A673 (cell line): ENCODE data around the gene GPER1.

Experiments
- EZH2 ChIP-seq: fragments of 200-600 bp; sonication (generic); IDR thresholded peaks from 2 replicates; pipeline ENCODE4 v1.6.1; 2017; ENCODE audit warnings: borderline replicate concordance, low read depth, mild to moderate bottlenecking, mixed read lengths, antibody characterized with exemption, low read length; ENCODE audit not compliant: poor library complexity, severe bottlenecking
- TF ChIP-seq, protein P1 (sequence below): fragments of 300-800, 200-600 bp; sonication (generic); conservative IDR thresholded peaks from 2 replicates; pipeline ENCODE4 v1.5.1; 2017; ENCODE audit warnings: low read depth, mild to moderate bottlenecking, antibody characterized with exemption, low read length, moderate library complexity, mixed read lengths

DNA sequence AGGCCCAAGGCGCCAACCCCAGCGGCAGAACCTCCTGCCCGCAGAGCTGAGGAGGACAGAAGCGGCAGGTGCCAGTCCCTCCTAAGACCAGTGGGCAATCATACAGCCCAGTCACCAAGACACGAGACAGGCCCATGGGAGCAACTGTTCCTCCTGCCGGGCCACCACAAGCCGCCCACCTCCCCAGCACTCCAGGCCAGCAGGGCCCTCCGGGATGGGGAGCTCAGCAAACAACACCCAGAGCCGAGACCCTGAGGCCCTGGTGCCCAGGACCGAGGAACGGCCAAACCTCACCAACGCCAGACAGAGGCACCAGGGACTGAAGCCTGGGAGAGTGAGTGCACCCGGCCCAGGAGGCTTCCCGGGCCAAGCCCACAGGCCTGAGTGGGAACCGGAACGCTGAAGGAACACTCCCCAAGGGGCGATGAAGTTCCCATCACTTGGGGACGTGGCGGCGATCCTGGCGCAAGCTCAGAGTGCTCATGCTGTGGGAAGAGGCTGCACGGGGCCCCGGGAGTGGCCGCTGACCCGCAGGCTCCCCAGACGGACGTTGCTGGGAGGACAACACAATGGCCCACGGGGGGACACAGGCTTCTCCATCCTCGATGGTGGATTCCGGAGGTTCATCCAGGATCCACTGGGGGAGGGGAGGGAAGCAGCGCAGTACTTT, 35.1 kb downstream of the GPER1 start:
- TF ChIP-seq, protein P1, sequence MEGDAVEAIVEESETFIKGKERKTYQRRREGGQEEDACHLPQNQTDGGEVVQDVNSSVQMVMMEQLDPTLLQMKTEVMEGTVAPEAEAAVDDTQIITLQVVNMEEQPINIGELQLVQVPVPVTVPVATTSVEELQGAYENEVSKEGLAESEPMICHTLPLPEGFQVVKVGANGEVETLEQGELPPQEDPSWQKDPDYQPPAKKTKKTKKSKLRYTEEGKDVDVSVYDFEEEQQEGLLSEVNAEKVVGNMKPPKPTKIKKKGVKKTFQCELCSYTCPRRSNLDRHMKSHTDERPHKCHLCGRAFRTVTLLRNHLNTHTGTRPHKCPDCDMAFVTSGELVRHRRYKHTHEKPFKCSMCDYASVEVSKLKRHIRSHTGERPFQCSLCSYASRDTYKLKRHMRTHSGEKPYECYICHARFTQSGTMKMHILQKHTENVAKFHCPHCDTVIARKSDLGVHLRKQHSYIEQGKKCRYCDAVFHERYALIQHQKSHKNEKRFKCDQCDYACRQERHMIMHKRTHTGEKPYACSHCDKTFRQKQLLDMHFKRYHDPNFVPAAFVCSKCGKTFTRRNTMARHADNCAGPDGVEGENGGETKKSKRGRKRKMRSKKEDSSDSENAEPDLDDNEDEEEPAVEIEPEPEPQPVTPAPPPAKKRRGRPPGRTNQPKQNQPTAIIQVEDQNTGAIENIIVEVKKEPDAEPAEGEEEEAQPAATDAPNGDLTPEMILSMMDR: no peak
- TF ChIP-seq EZH2: no peak
